A549 (cell line): ENCODE results near the gene RCBTB2. TPM values are rescaled to one million over a fixed set of nuclear protein-coding genes. Genes with fewer than 3 reads are reported as not detected.

Experiments
- polyA plus RNA-seq, 4 experiments: library from polyadenylated mRNA; depleted of rRNA in 3 of 4; stranded (reverse); fragments of >200 nt; fragmentation: RNase III in 1 of 4; extraction: RNeasy Plus Mini Kit Qiagen cat#74134 plus additional on column Dnase treatment in 1 of 4; gene quantifications; 2 replicates in 3 of 4; 3 replicates in 1 of 4; pipeline ENCODE4 v1.2.3, GENCODE V29; 2011 to 2017

RCBTB2 gene
- polyA plus RNA-seq, 2 of the 4 experiments (the other 2 are of a cell fraction): 1.1 to 2.0 TPM

Other genes with a start within 250 kb of the RCBTB2 start
- gene RB1, start 229.3 kb downstream of the RCBTB2 start, polyA plus RNA-seq (2011; rRNA removed): 22.2 and 23.8 TPM in 2 replicates
- 16.8 to 17.7 TPM (median 16.9 TPM) in 3 replicates for gene RB1, start 229.3 kb downstream of the RCBTB2 start, polyA plus RNA-seq (2017; fragmentation: RNase III; extraction: RNeasy Plus Mini Kit Qiagen cat#74134 plus additional on column Dnase treatment)
- 4.9 and 6.0 TPM in 2 replicates for gene LPAR6, start 120.0 kb downstream of the RCBTB2 start, polyA plus RNA-seq (2011; rRNA removed)
- gene LPAR6, start 120.0 kb downstream of the RCBTB2 start, polyA plus RNA-seq (2017; fragmentation: RNase III; extraction: RNeasy Plus Mini Kit Qiagen cat#74134 plus additional on column Dnase treatment): 1.3 to 2.5 TPM (median 2.0 TPM) in 3 replicates
- gene CYSLTR2, start 120.8 kb upstream of the RCBTB2 start, polyA plus RNA-seq (2011; rRNA removed): not detected in 2 replicates
- not detected in 3 replicates for gene CYSLTR2, start 120.8 kb upstream of the RCBTB2 start, polyA plus RNA-seq (2017; fragmentation: RNase III; extraction: RNeasy Plus Mini Kit Qiagen cat#74134 plus additional on column Dnase treatment)